Gastroesophageal sphincter (tissue), 4 donors: ENCODE results near the gene CABP5. TPM values are rescaled to one million over a fixed set of nuclear protein-coding genes. Genes with fewer than 3 reads are reported as not detected.

ENCODE experiments used
- ATAC-seq: fragments of 150-250 bp; one replicate; pipeline ENCODE4 v1.9.1; 2016; ENCODE audit warnings: mild to moderate bottlenecking, moderate library complexity
- H3K27ac ChIP-seq, 4 donors: fragments of 200-600 bp; sonication (generic) in 3 of 4; 1 replicate in 3 of 4; 2 replicates in 1 of 4; pipeline ENCODE4 v1.5.1; 2016 to 2019
- H3K27me3 ChIP-seq: fragments of 200-600 bp; sonication (generic); one replicate; pipeline ENCODE4 v1.5.1; 2019
- H3K36me3 ChIP-seq, 2 donors: fragments of 200-600 bp; sonication (generic); one replicate each; pipeline ENCODE4 v1.5.1; 2019; ENCODE audit warnings: control low read depth in 1 of 2
- H3K4me1 ChIP-seq, 3 donors: fragments of 200-600 bp; sonication (generic); 1 replicate in 2 of 3; 2 replicates in 1 of 3; pipeline ENCODE4 v1.5.1; 2016 to 2019; ENCODE audit warnings: control low read depth in 2 of 3
- H3K4me3 ChIP-seq, 2 donors: fragments of 200-600 bp; sonication (generic); one replicate each; pipeline ENCODE4 v1.5.1; 2019; ENCODE audit warnings: mild to moderate bottlenecking in 1 of 2, moderate library complexity in 1 of 2
- H3K9me3 ChIP-seq, 3 donors: fragments of 200-600 bp; sonication (generic); one replicate each; pipeline ENCODE4 v1.5.1; 2017 to 2019; ENCODE audit warnings: control low read depth in 2 of 3
- EP300 ChIP-seq: sonication (generic); formaldehyde crosslinking; IDR thresholded peaks from one replicate; pipeline ENCODE4 v1.6.1; 2017; ENCODE audit warnings: antibody characterized with exemption, mild to moderate bottlenecking
- POLR2A ChIP-seq, 2 donors: fragments of 450-650 bp; IDR thresholded peaks; one replicate each; pipeline ENCODE4 v1.6.1; 2017; ENCODE audit warnings: antibody characterized with exemption in 2 of 2, mild to moderate bottlenecking in 2 of 2, moderate library complexity in 1 of 2
- POLR2AphosphoS5 ChIP-seq: sonication (generic); formaldehyde crosslinking; IDR thresholded peaks from one replicate; pipeline ENCODE4 v1.6.1; 2017; ENCODE audit warnings: antibody characterized with exemption
- WGBS, 2 donors: methylation state at CpG; one replicate each; pipeline ENCODE4 v1.1.5; 2018; ENCODE audit warnings: low coverage in 1 of 2; 5-methylcytosine and 5-hydroxymethylcytosine counted together
- total RNA-seq, 4 donors: library from RNA; depleted of rRNA; stranded (reverse); fragments of >200 nt; gene quantifications; one replicate each; pipeline ENCODE4 v1.1.0, GENCODE V29; 2016
- TF ChIP-seq, protein P1 (sequence below), 4 experiments: fragments of 200-600 bp in 2 of 4; fragments of 450-650 bp in 2 of 4; sonication (generic) in 1 of 4; IDR thresholded peaks; one replicate each; pipeline ENCODE4 v1.5.1; 2017 to 2019; ENCODE audit warnings: antibody characterized with exemption in 4 of 4, mild to moderate bottlenecking in 2 of 4, moderate library complexity in 2 of 4

The CABP5 gene
- total RNA-seq, 4 donors from 2014 or later = not detected

DNA sequence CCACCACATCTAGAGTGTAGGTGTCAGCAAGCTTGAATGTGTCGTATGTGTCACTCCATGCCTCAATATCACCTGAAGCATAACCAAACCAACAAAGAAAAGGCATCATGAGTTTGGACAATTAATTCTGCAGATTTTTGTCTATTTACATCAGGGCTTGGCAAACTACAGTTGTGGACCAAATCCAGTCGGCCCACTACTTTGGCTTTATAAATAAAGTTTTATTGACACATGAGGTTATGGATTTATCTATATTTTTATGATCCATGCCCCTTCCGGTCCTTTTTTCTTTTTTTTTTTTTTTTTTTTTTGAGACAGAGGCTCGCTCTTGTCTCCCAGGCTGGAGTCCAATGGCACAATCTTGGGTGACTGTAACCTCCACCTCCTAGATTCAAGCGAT, 9.2 kb upstream of the CABP5 start:
- no peak overlapping the region for H3K27ac ChIP-seq
- no peak overlapping the region for H3K4me3 ChIP-seq
- TF ChIP-seq POLR2AphosphoS5 = no peak
- TF ChIP-seq, protein P1, sequence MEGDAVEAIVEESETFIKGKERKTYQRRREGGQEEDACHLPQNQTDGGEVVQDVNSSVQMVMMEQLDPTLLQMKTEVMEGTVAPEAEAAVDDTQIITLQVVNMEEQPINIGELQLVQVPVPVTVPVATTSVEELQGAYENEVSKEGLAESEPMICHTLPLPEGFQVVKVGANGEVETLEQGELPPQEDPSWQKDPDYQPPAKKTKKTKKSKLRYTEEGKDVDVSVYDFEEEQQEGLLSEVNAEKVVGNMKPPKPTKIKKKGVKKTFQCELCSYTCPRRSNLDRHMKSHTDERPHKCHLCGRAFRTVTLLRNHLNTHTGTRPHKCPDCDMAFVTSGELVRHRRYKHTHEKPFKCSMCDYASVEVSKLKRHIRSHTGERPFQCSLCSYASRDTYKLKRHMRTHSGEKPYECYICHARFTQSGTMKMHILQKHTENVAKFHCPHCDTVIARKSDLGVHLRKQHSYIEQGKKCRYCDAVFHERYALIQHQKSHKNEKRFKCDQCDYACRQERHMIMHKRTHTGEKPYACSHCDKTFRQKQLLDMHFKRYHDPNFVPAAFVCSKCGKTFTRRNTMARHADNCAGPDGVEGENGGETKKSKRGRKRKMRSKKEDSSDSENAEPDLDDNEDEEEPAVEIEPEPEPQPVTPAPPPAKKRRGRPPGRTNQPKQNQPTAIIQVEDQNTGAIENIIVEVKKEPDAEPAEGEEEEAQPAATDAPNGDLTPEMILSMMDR (IDR thresholded peaks at IDR 0.05) = no peak
- TF ChIP-seq EP300 = no peak
- TF ChIP-seq POLR2A (IDR thresholded peaks at IDR 0.05) = no peak
- H3K36me3 ChIP-seq = peaks cover 0 to 71% of the 10 kb centered on the region in 2 donors
- WGBS, 2 donors = 72 to 76% methylated on average over 4 of the region's 5 CpGs
- H3K27me3 ChIP-seq = no peaks in the 10 kb centered on the region
- no peak for ATAC-seq
- H3K4me1 ChIP-seq = no peaks in the 10 kb centered on the region
- no peaks in the 10 kb centered on the region for H3K9me3 ChIP-seq

DNA sequence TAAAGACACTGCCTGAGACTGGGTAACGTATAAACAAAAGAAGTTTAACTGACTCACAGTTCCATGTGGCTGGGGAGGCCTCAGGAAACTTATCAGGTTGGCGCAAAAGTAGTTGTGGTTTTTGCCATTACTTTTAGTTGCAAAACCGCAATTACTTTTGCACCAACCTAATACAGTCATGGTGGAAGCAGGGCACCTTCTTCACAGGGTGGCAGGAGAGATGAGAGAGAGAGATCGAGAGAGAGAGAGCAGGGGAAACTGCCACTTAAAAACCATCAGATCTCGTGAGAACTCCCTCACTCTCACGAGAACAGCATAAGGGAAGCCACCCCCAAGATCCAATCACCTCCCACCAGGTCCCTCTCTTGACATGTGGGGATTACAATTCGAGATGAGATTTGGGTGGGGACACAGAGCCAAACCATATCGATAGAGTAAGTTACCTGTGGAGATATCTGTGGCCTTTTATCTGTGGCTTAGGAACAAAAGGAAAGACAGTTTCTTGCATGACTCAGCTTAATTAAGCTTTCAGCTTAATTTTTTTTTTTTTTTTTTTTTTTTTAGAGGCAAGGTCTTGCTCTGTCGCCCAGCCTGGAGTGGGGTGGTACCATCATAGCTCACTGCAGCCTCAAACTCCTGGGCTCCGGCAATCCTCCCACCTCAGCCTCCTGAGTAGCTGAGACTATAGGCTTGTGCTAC, 7.6 kb upstream of the CABP5 start:
- no peak for ATAC-seq
- no peak overlapping the region for H3K27ac ChIP-seq
- no peak overlapping the region for H3K4me3 ChIP-seq
- H3K27me3 ChIP-seq = no peaks in the 10 kb centered on the region
- no peaks in the 10 kb centered on the region for H3K9me3 ChIP-seq
- TF ChIP-seq EP300 (no peak), POLR2A (IDR thresholded peaks at IDR 0.05) (no peak), POLR2AphosphoS5 (no peak)
- TF ChIP-seq, protein P1 (IDR thresholded peaks at IDR 0.05) = no peak
- peaks cover 0 to 81% of the 10 kb centered on the region in 2 donors for H3K36me3 ChIP-seq
- WGBS, 2 donors = 79 to 82% methylated on average over 5 to 9 of the region's 10 CpGs
- H3K4me1 ChIP-seq = no peaks in the 10 kb centered on the region

DNA sequence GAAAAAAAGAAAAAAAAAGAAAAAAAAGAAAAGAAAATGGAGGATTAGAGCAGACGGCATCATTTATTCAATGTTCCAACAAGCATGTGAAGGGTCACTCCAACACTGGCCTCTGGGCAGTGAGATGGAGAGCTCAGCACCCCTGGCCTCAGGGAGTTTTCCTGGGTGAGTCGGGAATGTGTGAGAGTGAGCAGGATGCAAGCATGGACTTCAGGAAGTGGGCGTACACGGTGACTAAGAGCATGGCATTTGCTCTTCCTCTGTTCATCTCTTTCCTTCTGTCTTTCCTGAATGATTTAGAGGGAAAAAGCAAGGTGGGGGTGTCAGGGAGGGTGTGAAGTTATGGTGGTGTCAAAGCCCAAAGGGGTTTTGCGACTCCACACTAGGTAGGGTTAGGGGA, 682 bp upstream of the CABP5 start:
- no peak overlapping the region for H3K27ac ChIP-seq
- no peak for ATAC-seq
- H3K9me3 ChIP-seq = no peaks in the 10 kb centered on the region
- peaks cover 26% of the 10 kb centered on the region for H3K27me3 ChIP-seq
- TF ChIP-seq, protein P1 (IDR thresholded peaks at IDR 0.05) = no peak
- no peak for TF ChIP-seq EP300
- TF ChIP-seq POLR2A (IDR thresholded peaks at IDR 0.05) = no peak
- no peak for TF ChIP-seq POLR2AphosphoS5
- H3K36me3 ChIP-seq = peaks cover 0 to 25% of the 10 kb centered on the region in 2 donors
- no peaks in the 10 kb centered on the region for H3K4me1 ChIP-seq
- no peak overlapping the region for H3K4me3 ChIP-seq
- 83% methylated on average over 3 to 5 of the region's 5 CpGs for WGBS, 2 donors

DNA sequence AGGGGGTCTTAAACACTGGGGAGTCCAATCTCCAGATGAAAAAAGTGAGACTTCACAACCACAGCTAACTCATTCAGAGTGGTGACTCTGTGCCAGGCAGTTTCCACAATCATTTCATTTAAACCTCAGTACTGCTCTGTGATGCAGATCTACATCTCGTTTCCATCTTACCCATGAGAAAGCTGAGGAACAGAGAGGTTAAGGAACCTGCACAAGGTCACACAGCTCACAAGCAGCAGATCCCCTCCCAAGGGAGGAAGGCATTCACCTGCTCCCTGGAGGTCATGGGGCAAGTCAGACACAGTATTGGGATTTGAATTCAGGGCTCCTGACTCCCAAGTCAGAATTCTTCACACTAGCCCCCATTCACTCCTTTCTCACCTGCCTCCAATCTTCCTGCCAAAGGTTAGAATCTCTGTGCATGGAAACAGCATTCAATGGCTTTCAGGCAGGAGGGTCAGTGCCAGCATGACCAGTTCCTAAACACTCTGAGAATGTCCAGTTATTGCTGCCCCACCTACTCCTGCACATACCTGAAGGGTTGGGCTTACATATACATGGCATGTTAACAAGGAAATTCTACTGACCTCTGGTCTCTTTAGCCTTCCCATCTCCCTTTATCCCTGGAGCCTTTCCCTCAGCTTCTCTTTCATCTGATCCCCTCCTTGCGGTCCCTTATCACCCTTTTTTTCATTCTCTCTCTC, 1.9 kb downstream of the CABP5 start:
- H3K27me3 ChIP-seq = peaks cover 26% of the 10 kb centered on the region
- H3K36me3 ChIP-seq = no peaks in the 10 kb centered on the region
- no peak overlapping the region for H3K4me3 ChIP-seq
- no peak for ATAC-seq
- WGBS, 2 donors = 51 to 55% methylated on average over 2 of the region's 2 CpGs
- no peak overlapping the region for H3K27ac ChIP-seq
- peaks cover 0 to 1% (median 0%) of the 10 kb centered on the region in 3 donors for H3K9me3 ChIP-seq
- H3K4me1 ChIP-seq = no peaks in the 10 kb centered on the region
- TF ChIP-seq EP300 (no peak), POLR2A (IDR thresholded peaks at IDR 0.05) (no peak), POLR2AphosphoS5 (no peak)
- TF ChIP-seq, protein P1 (IDR thresholded peaks at IDR 0.05) = no peak

DNA sequence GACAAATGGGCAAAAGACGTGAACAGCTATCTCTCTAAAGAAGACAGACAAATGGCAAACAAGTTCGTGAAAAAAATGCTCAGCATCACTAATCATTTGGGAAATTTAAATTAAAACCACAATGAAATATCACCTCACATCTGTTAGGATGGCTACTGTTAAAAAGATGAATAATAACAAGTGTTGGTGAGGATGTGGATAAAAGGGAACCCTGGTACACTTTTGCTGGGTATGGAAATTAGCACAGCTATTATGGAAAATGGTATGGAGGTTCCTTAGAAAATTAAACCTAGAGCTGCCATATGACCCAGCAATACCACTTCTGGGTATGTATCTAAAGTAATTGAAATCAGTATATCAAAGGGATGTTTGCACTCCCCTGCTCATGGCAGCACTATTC, 7.1 kb downstream of the CABP5 start:
- WGBS, 2 donors = 79 to 95% methylated on average over 2 of the region's 2 CpGs
- ATAC-seq = no peak
- Histone ChIP-seq H3K36me3 (no peaks in the 10 kb centered on the region), H3K4me1 (no peaks in the 10 kb centered on the region), H3K4me3 (no peak overlapping the region), H3K9me3 (peaks cover 0 to 14% (median 0%) of the 10 kb centered on the region in 3 donors), H3K27me3 (peaks cover 14% of the 10 kb centered on the region), H3K27ac (no peak overlapping the region)
- TF ChIP-seq POLR2AphosphoS5 (no peak), EP300 (no peak), POLR2A (IDR thresholded peaks at IDR 0.05) (no peak)
- TF ChIP-seq, protein P1 (IDR thresholded peaks at IDR 0.05) = no peak
